ENCODE data around the gene SLC35F6.
"Not testable (repeated sequence)": the region's sequence is repeated elsewhere in the genome, so short reads cannot be mapped to it uniquely, and the experiment has no call there.

The SLC35F6 gene

DNA sequence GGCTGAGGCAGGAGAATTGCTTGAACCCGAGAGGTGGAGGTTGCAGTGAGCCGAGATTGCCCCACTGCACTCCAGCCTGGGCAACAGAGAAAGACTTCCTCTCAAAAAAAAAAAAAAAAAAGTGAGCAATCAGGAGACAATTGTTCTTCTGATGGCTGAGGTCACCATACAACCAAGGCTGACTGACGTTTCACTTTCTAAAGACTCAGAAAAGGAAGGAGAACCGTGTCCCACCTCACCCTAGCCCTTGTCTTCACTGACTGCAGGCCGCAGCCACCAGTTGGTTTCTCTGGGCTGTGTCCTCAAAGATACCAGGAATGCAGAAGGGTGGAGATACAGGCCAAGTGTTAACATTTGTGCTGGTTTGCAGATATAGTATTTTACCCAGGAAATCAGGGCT, 7.7 kb upstream of the SLC35F6 start:
- DNase-seq (ENCODE audit: low read depth in 2 of 2), result no peak

DNA sequence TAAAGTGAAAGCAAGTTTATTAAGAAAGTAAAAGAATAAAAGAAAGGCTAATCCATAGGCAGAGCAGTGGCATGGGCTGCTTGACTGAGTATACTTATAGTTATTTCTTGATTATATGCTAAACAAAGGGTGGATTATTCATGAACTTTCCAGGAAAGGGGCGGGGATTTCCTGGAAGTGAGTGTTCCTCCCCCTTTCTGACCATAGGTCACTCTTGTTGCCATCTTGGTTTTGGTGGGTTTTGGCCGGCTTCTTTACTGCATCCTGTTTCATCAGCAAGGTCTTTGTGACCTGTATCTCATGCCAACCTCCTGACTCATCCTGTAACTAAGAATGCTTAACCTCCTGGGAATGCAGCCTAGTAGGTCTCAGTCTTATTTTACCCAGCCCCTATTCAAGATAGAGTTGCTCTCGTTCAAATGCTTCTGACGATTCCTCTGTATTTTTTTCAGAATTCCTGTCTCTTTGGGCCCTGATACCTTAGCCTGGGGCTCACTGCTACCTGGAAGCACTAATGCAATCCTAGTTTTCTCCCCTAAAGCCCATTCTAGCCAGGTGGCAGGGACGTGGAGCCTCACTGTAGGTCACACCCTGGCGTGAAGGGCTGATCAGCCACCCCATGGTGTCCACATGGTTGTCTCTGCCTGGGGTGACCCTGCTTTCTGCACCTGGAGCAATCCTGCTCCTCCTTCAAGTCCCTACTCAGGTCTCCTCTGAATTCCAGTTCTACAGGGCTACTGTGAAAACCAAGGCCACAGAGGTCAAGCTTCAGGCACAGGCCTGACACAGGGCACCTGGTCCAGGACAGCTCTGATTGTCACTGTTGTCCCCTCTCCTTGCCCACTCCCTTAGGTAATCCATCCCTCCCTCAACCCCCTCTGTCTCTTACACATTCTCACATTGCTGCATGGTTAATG, 6.0 kb upstream of the SLC35F6 start:
- no peak for DNase-seq (ENCODE audit: low read depth in 2 of 2)

DNA sequence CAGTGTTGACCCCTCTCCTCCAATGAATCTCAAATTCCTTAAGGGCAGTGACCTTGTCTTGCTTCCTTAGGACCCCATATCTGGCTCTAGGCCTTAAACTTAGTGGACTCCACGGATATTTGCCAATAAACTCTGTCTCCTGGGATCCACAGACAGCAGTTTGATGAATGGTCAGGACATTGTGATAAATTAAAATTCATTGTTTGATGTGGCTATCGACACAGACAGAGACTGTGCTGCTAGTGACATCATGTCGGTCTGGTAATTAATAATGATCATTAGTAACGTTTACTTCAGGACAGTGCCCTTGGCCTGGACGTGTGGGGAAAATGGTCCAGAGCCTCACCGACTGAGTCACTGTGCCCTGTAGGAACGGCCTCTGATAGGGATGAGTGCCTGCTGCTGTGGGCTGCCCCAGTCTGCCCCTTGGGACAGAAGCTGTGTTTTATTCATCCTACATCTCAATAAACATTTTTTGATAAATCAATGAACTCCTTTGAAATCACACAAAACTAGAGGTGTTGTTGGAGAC, 5.2 kb upstream of the SLC35F6 start:
- no peak for DNase-seq (ENCODE audit: low read depth in 2 of 2)

DNA sequence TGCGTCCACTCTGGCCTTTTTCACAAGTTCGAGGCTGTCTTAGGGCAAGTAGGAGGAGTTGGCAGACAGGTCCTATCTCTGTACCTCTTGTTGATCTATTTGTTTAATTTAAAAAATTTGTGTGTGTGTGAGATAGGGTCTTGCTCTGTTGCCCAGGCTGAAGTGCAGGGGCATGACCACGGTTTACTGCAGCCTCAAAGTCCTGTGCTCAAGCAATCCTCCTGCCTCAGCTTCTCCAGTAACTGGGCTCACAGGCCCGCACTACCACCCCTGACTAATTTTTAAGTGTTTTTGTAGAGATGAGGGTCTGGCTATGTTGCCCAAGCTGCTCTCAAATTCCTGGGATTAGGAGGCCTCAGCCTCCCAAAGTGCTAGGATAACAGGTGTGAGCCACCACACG, 4.2 kb upstream of the SLC35F6 start:
- DNase-seq (ENCODE audit: low read depth in 2 of 2), result no peak

DNA sequence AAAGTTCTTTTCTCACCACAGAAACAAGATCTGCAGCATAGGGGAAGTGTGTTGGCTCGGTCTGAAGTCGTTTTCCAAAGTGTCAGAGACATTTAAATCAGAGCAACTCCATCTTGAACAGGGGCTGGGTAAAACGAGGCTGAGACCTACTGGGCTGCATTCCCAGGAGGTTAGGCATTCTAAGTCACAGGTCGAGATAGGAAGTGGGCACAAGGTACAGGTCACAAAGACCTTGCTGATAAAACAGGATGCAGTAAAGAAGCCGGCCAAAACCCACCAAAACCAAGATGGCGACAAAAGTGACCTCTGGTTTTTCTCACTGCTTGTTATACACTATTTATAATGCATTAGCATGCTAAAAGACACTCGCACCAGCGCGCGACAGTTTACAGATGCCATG, 3.1 kb upstream of the SLC35F6 start:
- not testable (repeated sequence) for DNase-seq (ENCODE audit: low read depth in 2 of 2)

DNA sequence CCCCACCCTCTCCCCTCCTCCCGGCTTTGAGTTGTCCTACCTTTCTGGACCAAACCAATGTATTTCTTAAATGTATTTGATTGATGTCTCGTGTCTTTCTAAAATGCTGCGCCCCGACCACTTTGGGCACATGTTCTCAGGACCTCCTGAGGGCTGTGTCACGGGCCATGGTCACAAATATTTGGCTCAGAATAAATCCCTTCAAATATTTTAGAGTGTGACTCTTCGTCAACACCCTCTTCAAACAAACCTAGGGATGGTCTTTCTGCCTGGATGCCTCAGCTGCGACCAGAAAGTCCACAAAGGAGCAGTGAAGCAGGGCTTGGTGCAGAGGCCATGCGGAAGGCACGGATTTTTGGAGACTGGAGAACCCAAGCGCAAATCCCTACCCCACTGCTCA, 1.1 kb upstream of the SLC35F6 start:
- DNase-seq (ENCODE audit: low read depth in 2 of 2), result no peak

DNA sequence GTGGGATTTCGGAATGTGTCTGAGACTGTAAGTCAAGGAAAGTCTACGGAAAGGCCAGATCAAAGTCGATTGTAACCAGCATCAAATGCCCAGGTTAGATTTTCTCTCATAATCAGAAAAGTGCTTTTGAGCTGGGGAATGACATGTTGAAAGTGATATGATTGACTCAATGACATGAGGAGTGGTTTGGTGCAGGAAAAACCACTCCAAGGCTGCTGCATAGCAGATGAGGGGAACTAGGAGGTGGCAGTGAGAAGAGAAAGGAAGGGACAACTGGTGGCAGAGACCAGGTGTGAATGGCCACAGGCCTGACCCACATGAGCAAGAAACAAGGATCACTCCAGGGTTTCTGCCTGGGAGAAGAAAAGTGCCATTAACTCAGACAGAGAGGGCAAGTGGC, 822 bp downstream of the SLC35F6 start:
- no peak for DNase-seq (ENCODE audit: low read depth in 2 of 2)

DNA sequence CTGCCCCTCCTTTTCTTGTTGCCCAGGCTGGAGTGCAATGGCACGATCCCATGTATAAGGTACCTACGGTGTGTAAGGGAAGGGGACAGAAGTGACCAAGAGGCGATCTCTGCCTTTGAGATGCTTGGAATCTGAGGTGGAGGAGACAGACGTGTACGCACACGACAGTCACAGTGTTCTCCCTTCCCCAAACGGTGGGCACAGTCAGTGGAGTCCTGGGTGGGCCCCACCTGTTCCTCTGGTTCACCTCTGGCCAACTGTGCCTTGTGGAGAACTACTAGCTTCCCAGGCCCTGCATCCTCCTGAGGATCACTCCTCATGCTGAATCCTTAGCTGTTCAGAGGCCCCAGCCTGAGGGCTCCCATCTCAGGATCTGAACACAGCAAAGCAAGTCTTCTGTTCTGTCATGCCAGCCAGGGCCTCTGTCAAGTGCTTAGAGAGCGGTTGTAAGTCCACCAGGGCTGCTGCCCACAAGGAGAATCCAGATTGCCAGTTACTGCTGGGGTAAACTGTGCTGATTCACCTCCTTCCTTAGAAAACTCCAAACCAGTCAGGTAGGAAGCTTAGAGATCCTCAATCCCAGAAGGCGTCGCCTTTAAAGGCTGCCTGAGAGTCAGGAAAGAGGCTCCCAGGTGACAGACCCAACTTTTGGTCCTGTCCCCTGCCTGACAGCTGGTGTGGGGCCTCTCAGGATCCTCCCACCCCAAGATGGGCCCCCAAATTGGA, 1.6 kb downstream of the SLC35F6 start:
- DNase-seq (ENCODE audit: low read depth in 2 of 2), result no peak

DNA sequence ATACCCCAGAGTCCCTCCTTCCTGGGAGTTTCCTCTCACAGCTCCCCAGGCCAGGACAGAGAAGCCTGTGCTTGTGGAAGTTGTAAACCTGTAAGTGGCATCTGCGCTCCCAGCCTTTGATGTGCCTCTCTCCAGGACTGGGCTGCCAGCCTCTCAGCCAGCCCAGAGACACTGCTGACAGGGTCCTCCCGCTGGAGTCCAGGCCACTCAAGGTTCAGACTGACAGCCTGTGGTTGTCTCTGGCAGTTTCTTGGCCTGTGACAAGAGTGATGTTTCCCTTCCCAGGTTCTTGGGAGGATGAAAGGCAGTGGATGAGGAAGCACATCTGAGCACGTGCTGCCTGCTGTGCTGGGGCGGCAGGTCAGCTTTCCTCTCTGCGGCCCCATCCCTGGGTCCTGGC, 3.0 kb downstream of the SLC35F6 start:
- no peak for DNase-seq (ENCODE audit: low read depth in 2 of 2)

DNA sequence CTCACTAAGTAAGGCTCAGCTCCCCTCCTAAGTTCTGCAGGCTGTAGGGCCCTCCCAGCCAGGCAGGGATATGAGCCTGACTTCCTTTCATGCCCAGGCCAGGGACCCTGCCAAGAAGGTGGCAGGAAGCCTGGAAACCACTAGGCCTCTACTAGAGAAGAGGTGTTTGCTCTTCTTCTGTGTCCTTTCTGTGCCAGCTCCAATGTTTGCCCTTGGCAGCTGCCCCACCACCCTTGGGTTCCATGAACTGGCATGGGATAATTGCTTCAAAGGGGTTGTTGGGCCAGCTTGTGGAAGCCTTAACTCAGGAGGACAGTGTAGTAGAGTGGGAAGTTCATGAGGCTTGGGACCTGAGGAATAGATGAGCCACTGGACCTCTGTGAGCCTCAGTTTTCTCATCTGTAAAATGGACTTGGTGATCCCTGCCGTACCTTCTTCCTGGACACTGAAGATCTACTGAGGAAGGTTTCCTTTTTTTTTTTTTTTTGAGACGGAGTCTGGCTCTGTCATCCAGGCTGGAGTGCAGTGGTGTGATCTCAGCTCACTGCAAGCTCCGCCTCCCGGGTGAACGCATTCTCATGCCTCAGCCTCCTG, 3.9 kb downstream of the SLC35F6 start:
- no peak for DNase-seq (ENCODE audit: low read depth in 2 of 2)

DNA sequence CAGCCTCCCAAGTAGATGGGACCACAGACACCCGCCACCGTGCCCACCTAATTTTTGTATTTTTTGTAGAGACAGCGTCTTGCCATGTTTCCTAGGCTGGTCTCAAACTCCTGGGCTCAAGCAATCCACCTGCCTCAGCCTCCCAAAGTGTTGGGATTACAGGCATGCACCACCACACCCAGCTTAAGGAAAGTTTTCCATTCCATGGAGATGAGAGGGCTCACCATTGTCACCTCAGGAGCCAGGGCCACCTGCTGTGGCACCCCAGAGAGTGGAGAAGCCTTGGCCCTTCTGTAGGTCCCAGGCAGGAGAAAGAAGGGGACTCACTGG, 4.6 kb downstream of the SLC35F6 start:
- no peak for DNase-seq (ENCODE audit: low read depth in 2 of 2)

DNA sequence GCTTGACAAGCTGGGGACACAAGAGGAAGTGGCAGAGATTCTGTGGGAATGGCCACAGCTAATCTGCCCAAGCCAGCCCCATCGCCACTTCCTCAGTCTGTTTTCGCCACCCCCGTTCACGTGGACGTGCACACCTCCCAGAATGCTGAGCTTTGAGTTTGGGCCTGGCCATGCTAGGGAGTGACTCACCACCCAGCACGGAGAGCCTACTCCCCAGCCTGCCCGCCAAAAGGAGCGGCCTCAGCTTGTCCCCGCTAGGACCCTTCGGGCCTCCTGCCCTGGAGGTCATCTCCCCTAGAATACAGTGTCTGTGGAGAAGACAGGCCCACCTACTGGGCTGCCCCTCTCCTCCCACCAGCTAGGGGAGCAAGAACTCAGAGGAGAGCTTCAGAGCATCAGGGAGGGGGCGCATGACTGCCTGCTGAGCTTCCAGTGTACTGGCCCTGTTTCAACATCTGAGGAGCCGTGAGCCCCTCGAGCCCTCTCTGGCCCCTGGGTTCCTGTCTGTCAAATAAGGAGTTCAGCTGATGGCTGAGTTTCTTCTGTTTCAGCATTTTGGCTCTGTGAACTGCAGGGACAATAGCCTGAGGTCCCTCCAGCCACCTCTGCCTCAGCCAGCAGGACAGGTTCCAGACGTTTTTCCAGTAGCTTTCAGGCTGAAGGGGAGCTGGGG, 5.1 kb downstream of the SLC35F6 start:
- no peak for DNase-seq (ENCODE audit: low read depth in 2 of 2)

DNA sequence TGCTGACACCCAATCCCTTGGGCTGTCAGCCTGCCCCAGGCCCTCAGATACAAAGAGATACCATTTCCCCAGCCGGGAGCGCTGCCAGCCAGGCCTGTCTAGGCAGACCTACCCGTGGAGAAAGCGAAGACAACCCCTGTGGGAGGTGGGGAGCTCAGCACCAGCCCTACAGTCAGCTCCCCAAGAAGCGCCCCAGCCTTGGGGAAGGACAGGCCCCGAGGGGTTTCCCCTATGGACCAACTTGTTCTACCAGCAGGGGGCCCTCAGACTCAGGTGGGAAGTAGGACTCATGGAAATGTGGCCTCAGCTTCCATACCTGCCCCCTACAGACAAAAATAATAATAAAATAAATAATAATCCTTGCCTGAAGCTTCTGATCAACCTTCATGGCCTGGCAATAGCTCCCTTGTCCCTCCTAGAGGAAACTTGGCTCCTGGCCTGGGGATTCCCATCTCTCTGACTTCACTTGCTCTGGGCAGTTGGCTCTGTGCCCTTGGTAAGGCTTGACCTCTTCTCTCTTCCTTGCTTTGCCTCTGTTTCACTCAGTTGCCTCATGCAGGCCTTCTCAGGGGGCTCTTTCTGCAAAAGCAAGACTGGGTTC, 7.0 kb downstream of the SLC35F6 start:
- DNase-seq (ENCODE audit: low read depth in 2 of 2), result no peak

DNA sequence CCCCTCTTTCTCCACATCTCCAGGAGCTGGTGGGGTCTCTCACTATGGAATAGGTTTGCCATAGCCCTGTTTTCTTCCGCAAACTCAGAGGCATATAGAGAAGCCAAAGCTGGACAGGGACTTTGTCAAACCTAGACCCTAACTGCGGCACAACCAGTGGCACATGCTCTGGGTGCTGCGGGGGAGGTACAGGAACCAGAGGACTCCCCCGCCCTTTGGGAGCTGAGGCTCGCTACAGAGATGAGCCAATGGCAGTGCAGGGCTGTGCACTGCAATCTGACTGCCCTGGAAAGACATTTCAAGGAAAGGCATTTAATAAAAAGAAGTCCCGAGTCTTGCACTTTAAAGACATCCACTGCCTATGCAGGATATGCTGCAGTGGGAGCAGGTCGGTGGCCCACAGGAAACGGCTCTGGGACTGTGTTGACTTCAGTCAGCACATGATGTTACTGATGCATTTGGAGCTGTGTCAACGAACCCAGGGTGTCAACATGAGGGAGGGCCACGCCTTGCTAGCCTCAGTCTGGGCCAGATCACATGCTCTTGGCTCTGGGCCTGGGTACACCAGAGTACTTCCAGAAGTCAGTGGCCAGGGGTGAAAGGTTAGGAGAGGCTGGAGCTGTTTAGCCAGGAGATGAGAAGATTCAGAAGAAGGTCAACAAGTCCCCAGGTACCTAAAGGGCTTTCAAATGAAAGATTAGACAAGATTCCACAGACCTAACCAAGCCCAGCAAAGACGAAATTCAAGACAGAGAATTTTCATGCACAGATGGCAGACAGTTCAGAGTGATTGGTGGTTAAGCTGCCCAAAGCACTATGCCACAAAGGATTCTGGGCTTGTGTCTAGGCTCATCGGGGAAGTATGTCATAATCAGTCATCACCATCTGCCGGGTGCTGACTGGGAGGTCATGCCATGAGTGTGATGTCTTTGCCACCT, 8.2 kb downstream of the SLC35F6 start:
- no peak for DNase-seq (ENCODE audit: low read depth in 2 of 2)

DNA sequence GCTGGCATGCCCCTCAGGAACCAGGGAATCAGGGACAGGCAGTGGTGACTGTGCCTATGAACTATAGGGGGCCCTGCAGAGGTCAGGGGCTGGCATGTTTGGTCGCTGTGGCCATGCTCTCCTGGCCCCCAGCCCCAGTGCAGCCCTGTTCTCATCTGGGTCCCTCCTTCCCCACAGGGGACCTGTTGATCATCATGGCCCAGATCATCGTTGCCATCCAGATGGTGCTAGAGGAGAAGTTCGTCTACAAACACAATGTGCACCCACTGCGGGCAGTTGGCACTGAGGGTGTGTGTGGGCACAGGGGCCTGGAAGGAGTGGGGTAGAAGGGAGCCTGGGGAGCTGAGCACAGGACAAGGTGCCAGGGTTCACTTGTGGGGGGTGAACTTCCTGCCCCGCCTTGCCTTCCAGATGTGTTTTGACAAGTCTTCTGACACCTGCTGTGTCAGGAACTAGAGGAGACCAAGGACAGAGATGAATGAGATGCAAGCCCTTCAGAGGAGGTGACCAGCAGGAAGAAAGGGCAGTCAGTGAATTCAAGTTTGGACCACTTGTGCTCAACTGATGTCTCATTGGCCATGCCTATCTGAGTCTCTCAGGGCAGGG, 12.2 kb downstream of the SLC35F6 start:
- no peak for DNase-seq (ENCODE audit: low read depth in 2 of 2)

DNA sequence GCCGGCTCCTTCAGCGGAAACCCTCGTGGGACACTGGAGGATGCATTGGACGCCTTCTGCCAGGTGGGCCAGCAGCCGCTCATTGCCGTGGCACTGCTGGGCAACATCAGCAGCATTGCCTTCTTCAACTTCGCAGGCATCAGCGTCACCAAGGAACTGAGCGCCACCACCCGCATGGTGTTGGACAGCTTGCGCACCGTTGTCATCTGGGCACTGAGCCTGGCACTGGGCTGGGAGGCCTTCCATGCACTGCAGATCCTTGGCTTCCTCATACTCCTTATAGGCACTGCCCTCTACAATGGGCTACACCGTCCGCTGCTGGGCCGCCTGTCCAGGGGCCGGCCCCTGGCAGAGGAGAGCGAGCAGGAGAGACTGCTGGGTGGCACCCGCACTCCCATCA, 14.0 kb downstream of the SLC35F6 start:
- no peak for DNase-seq (ENCODE audit: low read depth in 2 of 2)

DNA sequence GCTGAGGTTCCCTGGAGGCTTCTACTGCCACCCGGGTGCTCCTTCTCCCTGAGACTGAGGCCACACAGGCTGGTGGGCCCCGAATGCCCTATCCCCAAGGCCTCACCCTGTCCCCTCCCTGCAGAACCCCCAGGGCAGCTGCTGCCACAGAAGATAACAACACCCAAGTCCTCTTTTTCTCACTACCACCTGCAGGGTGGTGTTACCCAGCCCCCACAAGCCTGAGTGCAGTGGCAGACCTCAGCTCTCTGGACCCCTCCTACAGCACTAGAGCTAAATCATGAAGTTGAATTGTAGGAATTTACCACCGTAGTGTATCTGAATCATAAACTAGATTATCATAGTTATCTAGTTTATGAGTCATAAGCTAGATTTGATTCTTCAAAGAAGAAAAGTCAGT, 14.4 kb downstream of the SLC35F6 start:
- DNase-seq (ENCODE audit: low read depth in 2 of 2), result no peak

DNA sequence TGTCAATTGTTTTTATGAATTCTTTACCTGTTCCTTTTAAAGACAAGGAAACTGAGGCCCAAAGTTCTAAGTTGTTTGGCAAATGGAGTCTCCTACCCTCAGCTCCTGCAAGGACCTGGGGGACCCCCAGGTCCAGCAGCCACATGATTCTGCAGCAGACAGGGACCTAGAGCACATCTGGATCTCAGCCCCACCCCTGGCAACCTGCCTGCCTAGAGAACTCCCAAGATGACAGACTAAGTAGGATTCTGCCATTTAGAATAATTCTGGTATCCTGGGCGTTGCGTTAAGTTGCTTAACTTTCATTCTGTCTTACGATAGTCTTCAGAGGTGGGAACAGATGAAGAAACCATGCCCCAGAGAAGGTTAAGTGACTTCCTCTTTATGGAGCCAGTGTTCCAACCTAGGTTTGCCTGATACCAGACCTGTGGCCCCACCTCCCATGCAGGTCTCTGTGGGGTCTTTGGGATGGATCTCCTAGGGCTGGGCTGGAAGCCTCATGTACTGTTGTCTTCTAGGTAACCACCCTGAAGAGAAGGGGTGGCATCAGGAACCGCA, 16.2 kb downstream of the SLC35F6 start:
- DNase-seq (ENCODE audit: low read depth in 2 of 2), result no peak

DNA sequence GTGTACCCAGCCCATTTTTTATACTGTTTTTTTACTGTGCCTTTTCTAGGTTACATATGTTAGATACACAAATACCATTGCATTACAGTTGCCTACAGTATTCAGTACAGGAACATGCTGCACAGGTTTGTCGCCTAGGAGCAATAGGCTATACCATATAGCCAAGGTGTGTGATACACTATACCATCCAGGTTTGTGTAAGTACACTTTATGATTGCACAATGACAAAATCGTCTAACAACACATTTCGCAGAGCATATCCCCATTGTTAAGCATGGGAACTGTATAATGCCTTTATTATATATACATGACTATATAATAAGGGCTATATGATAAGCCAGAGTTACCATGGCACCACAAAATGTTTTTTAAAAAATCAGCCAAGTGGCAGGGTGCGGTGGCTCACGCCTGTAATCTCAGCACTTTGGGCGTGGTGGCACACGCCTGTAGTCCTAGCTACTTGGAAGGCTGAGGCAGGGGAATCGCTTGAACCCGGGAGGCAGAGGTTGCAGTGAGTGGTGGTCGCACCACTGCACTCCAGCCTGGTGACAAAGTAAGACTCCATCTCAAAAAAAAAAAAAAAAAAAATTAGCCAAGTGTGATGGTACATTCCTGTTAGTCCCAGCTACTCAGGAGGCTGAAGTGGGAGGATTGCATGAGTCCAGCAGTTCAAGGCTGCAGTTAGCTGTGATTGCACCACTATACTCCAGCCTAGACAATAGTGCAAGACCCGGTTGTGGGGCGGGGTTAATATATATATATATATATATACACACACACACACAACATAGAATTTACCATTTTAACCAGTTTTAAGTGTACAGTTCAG, 19.0 kb downstream of the SLC35F6 start:
- no peak for DNase-seq (ENCODE audit: low read depth in 2 of 2)

All from stimulated activated CD8-positive, alpha-beta memory T cell treated with anti-CD3 and anti-CD28 coated beads, Interleukin-2, amount 100 ng/mL, for 48 hours (primary cell).